OCI-LY7 (cell line): Measurements from ENCODE around the gene RAD51B.

Experiments
- CTCF ChIP-seq: fragments of 200-600 bp; sonication (generic); conservative IDR thresholded peaks from 2 replicates; pipeline ENCODE4 v1.5.1; 2014; ENCODE audit warnings: mild to moderate bottlenecking, antibody characterized with exemption, low read length, moderate library complexity, mixed read lengths
- EZH2phosphoT487 ChIP-seq: fragments of 200-600 bp; sonication (generic); IDR thresholded peaks from 2 replicates; pipeline ENCODE4 v1.6.1; 2018; ENCODE audit warnings: low read depth, borderline replicate concordance, mild to moderate bottlenecking, mixed run types, antibody characterized with exemption, low read length, moderate library complexity, mixed read lengths

- TF ChIP-seq CTCF: no peak
- no peak for TF ChIP-seq EZH2phosphoT487
Observed at GRCh38 chr14:68122651-68123050, 303.1 kb downstream of the RAD51B start.
